KBM-7 (cell line): ENCODE results near the gene SOCS6.
"Not testable (repeated sequence)": the region's sequence is repeated elsewhere in the genome, so short reads cannot be mapped to it uniquely, and the experiment has no call there.

Experiments
- DNase-seq: peaks from one replicate; pipeline ENCODE4 v3.0.0-alpha.2; 2015
- in situ Hi-C: fragments of 300-500 bp; cut with MboI; formaldehyde crosslinking; loops from 2 replicates; pipeline ENCODE4 v1.14.3; 2020; ENCODE audit warnings: low sequenced_read_pairs, low pct_unique_long_range_greater_than_20kb, mixed read lengths

Gene SOCS6

GRCh38 chr18:70339915-70340314, 51.1 kb downstream of the SOCS6 start:
- DNase-seq: no peak
- in situ Hi-C loops: no loop called here

- in situ Hi-C loops, DNase-seq: not testable (repeated sequence)
These were observed 59.6 kb downstream of the SOCS6 start for GRCh38 chr18:70348481-70348880.

- no peak for DNase-seq
- in situ Hi-C loops: no loop called here
These were observed 60.5 kb downstream of the SOCS6 start for GRCh38 chr18:70349316-70349715.

DNA sequence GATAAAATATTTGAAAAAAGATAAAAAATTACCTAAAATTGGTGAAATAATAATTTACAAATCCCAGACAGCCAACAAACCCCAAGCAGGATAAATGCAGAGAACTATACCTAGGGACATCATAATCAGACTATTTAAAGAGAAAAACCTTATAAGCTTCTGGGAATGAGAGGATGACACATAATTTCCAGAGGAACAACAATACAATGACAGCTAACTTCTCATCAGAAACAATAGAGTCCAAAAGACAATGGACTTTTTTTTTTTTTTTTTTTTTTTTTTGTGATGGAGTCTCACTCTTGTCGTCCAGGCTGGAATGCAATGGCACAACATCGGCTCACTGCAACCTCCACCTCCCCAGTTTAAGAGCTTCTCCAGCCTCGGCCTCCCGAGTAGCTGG, 65.2 kb downstream of the SOCS6 start:
- in situ Hi-C loops: no loop called here
- no peak for DNase-seq

GRCh38 chr18:70354771-70355170, 65.9 kb downstream of the SOCS6 start:
- DNase-seq: no peak
- in situ Hi-C loops: no loop called here

DNA sequence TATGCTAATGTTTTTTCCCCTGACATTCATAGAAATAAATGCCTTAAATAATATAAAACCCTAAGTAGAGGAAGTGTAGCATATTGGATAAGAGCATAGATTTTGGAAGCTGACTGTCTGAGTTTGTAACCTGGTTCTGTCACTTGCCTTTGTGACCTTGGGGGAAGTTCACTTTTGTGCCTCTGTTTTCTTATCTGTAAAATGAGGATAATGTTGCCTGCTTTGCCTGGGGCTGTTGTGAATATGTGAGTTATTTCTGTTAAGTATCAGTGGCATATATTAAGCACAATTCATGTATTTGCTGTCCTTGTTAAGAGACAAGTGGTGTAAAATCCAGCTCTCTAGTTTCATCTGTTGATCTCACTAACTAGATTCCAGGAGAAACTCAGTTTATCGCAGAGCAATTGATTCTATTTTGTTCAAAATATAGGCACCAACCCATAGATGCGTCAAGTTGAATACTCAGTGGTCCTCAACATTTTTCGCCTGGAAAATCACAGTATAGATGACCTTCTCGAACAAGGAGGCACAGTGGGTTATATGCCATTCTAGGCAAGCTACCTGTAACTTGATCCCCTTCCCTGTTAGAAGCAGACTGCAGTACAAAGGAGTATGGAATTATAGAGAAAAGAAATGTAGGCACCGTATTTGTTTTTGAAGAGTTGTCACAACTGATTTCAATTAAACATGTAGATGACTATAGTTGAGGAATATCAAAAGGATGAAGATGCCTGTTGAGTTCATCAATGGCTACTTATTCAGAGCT, 67.0 kb downstream of the SOCS6 start:
- DNase-seq: no peak
- in situ Hi-C loops: no loop called here

DNA sequence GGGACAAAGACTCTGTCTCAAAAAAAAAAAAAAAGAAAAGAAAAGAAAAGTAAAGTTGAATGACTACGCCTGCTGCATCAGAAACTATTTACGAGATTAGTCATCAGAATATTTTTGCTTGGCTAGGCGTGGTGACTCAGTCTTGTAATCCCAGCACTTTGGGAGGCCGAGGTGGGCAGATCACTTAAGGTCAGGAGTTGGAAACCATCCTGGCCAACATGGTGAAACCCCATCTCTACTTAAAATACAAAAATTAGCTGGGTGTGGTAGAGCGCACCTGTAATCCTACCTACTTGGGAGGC, 69.2 kb downstream of the SOCS6 start:
- DNase-seq, in situ Hi-C loops: not testable (repeated sequence)

GRCh38 chr18:70359071-70359470, 70.2 kb downstream of the SOCS6 start:
- in situ Hi-C loops: no loop called here
- DNase-seq: no peak

DNA sequence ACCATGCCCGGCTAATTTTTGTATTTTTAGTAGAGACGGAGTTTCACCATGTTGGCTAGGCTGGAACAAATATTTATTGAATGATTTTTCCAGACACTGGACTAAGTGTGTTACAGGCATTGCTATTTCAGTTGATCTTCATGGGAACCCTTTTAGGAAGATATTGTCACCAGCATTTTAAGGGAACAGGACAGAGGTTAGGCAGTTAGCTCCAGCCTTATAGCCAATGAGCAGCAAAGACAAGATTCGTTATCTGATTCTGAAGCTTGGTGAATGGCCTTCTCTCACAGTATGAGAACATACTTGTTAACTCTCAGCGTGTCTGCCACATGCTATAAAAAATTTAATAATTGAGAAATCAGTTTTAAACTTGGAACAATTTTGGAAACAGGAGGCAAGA, 73.4 kb downstream of the SOCS6 start:
- in situ Hi-C loops: no loop called here

GRCh38 chr18:70363861-70364260, 75.0 kb downstream of the SOCS6 start:
- no peak for DNase-seq
- in situ Hi-C loops: no loop called here

More for the DNA sequence above, 73.4 kb downstream of the SOCS6 start:
- DNase-seq: no peak

GRCh38 chr18:70365361-70365760, 76.5 kb downstream of the SOCS6 start:
- in situ Hi-C loops: no loop called here
- DNase-seq: no peak

DNA sequence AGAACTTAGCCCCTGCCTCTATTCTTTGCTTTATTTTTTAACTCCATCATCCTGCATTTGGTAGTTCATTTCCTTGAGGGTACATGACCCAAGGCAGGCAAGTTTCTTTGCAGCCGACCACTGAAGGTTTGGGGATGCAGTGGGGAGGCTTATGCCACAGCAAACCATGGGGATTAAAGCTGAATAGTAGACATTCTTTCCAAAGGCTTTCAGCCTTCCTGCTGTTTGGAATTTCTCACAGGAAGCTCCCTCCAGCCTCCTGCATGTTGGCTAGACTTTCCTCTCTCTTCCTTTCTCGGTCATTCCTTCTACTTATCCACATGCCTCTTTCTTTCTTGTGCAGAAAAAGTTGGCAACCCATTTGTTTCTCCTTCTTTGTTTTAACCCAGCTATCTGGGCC, 77.3 kb downstream of the SOCS6 start:
- no peak for DNase-seq
- in situ Hi-C loops: no loop called here

GRCh38 chr18:70366670-70367069, 77.8 kb downstream of the SOCS6 start:
- no peak for DNase-seq
- in situ Hi-C loops: no loop called here

GRCh38 chr18:70367344-70367743, 78.5 kb downstream of the SOCS6 start:
- in situ Hi-C loops: not testable (repeated sequence)

GRCh38 chr18:70368903-70369302, 80.1 kb downstream of the SOCS6 start:
- DNase-seq: no peak
- in situ Hi-C loops: no loop called here

More at GRCh38 chr18:70367344-70367743, 78.5 kb downstream of the SOCS6 start:
- DNase-seq: not testable (repeated sequence)

DNA sequence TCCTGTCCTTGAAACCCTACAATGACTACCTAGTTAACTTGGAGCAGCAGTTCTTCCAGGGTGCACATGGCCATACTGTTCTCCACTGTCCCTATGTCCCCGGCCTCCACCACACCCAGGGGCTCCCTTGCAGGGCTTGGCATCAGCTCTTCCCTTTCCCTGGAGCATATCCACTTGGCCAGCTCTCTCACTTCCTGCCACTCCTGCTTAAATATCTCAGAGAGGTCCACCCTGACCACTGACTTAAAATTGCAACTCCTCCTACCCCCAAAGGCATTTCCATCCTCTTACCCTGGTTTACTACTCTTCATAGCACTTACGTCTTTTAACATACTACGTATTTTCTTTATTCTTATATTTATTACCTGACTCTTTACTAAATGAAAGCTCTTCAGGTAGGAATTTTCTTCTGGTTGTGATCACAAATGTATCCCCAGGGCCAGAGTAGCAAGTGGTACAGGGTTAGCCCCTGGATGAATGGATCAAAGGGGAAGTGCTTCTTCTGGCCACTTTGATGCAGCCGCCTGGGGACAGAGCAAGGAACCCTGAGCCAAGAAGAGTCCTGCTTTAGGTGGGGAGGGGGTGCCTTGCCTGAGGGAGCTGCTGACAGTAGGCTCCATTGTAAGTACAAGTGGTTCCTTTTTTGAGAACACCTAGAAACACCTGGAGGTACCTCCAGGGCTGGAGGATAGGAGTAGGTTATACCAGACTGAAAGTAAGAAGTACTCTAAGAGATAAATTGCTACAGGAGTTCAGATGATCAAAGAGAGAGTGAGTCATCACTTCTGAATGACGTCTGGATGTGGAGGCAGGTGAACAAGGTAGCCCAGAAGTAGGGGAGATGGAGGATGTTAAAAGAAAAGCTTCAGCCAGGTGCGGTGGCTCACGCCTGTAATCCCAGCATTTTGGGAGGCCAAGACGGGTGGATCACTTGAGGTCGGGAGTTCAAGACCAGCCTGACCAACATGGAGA, 82.2 kb downstream of the SOCS6 start:
- in situ Hi-C loops: no loop called here
- no peak for DNase-seq

DNA sequence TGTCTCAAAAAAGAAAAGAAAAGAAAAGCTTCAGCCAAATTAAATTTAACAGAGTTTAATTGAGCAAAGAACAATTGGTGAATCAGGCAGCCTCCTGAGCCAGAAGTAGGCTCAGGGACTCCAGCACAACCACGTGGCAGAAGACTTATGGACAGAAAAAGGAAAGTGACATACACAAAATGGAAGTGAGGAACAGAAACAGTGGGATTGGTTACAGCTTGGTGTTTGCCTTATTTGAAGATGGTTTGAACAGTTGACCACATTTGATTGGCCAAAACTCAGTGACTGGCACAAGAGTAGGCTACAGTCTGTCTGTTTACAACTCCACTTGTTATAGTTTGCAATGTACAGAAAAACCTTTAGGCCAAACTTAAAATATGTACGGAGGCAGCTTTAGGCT, 83.1 kb downstream of the SOCS6 start:
- no peak for DNase-seq
- in situ Hi-C loops: no loop called here

GRCh38 chr18:70372450-70373041, 83.7 kb downstream of the SOCS6 start:
- in situ Hi-C loops: no loop called here
- no peak for DNase-seq

DNA sequence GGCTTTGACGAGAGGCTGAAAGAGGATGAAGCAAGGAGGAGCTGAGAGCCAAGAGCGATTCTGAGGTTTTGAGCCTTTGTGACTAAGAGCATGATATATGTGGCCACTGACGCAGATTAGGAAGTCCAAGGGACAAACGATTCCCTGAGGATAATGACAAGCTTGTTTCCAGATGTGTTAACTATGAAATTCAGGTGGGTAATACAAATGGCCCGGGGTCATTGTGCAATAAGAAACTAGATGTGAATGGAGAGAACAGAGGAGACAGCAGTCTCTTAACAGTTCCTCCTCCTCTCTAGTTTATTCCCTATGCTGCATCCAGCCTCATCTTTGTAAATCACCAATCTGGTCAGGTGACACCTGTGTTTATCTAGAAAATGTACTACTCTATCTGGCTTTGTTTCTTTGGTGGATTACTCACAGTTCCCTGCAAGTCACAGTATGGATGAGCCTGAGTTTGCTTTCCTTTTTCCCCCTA, 84.2 kb downstream of the SOCS6 start:
- in situ Hi-C loops: no loop called here
- no peak for DNase-seq

- in situ Hi-C loops: no loop called here
- no peak for DNase-seq
These were observed 85.3 kb downstream of the SOCS6 start for GRCh38 chr18:70374154-70374553.
